GM08714 (cell line): ENCODE measurements around the gene RASGEF1C.

Experiments
- H3K4me3 ChIP-seq: fragments of 200-500 bp; sonication (Bioruptor generic); 2 replicates; pipeline ENCODE4 v1.5.1; 2014; ENCODE audit warnings: mild to moderate bottlenecking, low read length, inconsistent platforms
- ZNF274 ChIP-seq: IDR thresholded peaks from 2 replicates; pipeline ENCODE4 v1.6.1; 2012; ENCODE audit warnings: mild to moderate bottlenecking, low read depth, low read length

Gene RASGEF1C

GRCh38 chr5:180169248-180170105 lies 39.5 kb downstream of the RASGEF1C start:
- H3K4me3 ChIP-seq: no peak overlapping the region
- TF ChIP-seq ZNF274: no peak

GRCh38 chr5:180168758-180169157 lies 40.3 kb downstream of the RASGEF1C start:
- no peak overlapping the region for H3K4me3 ChIP-seq
- TF ChIP-seq ZNF274: no peak

- H3K4me3 ChIP-seq: no peak overlapping the region
- no peak for TF ChIP-seq ZNF274
Observed at GRCh38 chr5:180166176-180166575, 42.8 kb downstream of the RASGEF1C start.

- no peak for TF ChIP-seq ZNF274
- H3K4me3 ChIP-seq: no peak overlapping the region
Observed at GRCh38 chr5:180162304-180162661, 46.7 kb downstream of the RASGEF1C start.

GRCh38 chr5:180161420-180162303 lies 47.3 kb downstream of the RASGEF1C start:
- no peak for TF ChIP-seq ZNF274
- no peak overlapping the region for H3K4me3 ChIP-seq

GRCh38 chr5:180160789-180161188 lies 48.2 kb downstream of the RASGEF1C start:
- no peak overlapping the region for H3K4me3 ChIP-seq
- no peak for TF ChIP-seq ZNF274

- TF ChIP-seq ZNF274: no peak
- no peak overlapping the region for H3K4me3 ChIP-seq
Observed at GRCh38 chr5:180160215-180160614, 48.8 kb downstream of the RASGEF1C start.

- TF ChIP-seq ZNF274: no peak
- H3K4me3 ChIP-seq: no peak overlapping the region
Observed at GRCh38 chr5:180159756-180160155, 49.3 kb downstream of the RASGEF1C start.

- TF ChIP-seq ZNF274: no peak
- H3K4me3 ChIP-seq: no peak overlapping the region
Observed at GRCh38 chr5:180157866-180158265, 51.1 kb downstream of the RASGEF1C start.

GRCh38 chr5:180156141-180156540 lies 52.9 kb downstream of the RASGEF1C start:
- no peak overlapping the region for H3K4me3 ChIP-seq

GRCh38 chr5:180155365-180155926 lies 53.6 kb downstream of the RASGEF1C start:
- H3K4me3 ChIP-seq: no peak overlapping the region
- TF ChIP-seq ZNF274: no peak

More at GRCh38 chr5:180156141-180156540, 52.9 kb downstream of the RASGEF1C start:
- no peak for TF ChIP-seq ZNF274

- no peak for TF ChIP-seq ZNF274
- H3K4me3 ChIP-seq: no peak overlapping the region
Observed at GRCh38 chr5:180154821-180155364, 54.1 kb downstream of the RASGEF1C start.

- H3K4me3 ChIP-seq: no peak overlapping the region
- no peak for TF ChIP-seq ZNF274
Observed at GRCh38 chr5:180153991-180154390, 55.0 kb downstream of the RASGEF1C start.

GRCh38 chr5:180153099-180153498 lies 55.9 kb downstream of the RASGEF1C start:
- no peak overlapping the region for H3K4me3 ChIP-seq
- no peak for TF ChIP-seq ZNF274
